KOPT-K1 (cell line): ENCODE results near the gene PARS2.
"Not testable (repeated sequence)": the region's sequence is repeated elsewhere in the genome, so short reads cannot be mapped to it uniquely, and the experiment has no call there.

Experiments
- H3K27ac ChIP-seq: fragments of 200-600 bp; sonication (generic); 2 replicates; pipeline ENCODE4 v1.5.1; 2016; ENCODE audit warnings: antibody characterized with exemption, mild to moderate bottlenecking, low read depth, low read length; ENCODE audit not compliant: poor library complexity, severe bottlenecking
- H3K36me3 ChIP-seq: fragments of 200-600 bp; sonication (generic); 2 replicates; pipeline ENCODE4 v1.5.1; 2017; ENCODE audit warnings: antibody characterized with exemption, mild to moderate bottlenecking, low read length, moderate library complexity; ENCODE audit not compliant: insufficient read depth
- H3K9me3 ChIP-seq: fragments of 200-600 bp; sonication (generic); 2 replicates; pipeline ENCODE4 v1.5.1; 2017; ENCODE audit warnings: antibody characterized with exemption, low read length, mild to moderate bottlenecking; ENCODE audit not compliant: insufficient read depth, poor library complexity, severe bottlenecking

PARS2 gene

DNA sequence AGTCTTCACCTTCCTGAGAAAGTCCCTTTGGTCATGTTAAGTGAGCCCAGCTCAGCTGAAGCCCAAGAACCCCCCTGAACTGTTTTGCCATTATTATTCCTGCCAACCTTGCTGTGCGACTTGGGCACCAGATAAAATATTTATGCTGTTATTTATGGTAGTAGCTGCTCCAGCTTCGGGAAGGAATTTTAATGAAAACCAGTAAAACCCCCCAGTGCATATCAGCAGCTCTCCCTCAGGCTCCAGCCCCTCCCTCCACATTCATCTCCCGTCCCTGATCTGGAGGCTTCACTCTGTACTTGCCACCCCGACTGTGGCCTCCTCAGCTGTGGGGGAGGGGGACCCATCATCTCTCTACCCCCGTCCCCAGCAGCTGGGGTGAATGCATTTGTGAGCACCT is 24.1 kb upstream of the PARS2 start:
- H3K27ac ChIP-seq = no peak overlapping the region
- H3K9me3 ChIP-seq = peaks cover 5% of the 10 kb centered on the region
- H3K36me3 ChIP-seq = no peaks in the 10 kb centered on the region

DNA sequence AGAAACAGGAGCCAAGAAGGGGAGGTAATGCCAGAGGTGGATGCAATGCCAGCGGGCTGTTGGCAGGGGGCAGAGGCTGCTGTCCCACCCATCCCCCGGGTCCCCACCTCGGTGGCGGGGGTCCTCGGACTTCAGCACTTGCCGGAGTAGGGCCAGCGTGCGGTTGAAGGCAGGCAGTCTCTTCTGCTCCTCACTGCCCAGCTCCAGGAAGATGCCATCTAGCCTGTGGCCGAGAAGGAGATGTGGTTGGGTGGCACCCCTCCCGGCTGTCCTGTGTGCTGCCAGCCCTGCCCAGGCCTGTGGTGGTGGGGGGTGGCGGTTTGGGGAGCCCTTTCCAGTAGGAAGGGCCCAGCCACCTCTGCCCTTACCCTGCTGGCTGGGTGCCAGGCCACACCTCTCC is 23.3 kb upstream of the PARS2 start:
- H3K9me3 ChIP-seq = peaks cover 5% of the 10 kb centered on the region
- H3K27ac ChIP-seq = no peak overlapping the region
- no peaks in the 10 kb centered on the region for H3K36me3 ChIP-seq

DNA sequence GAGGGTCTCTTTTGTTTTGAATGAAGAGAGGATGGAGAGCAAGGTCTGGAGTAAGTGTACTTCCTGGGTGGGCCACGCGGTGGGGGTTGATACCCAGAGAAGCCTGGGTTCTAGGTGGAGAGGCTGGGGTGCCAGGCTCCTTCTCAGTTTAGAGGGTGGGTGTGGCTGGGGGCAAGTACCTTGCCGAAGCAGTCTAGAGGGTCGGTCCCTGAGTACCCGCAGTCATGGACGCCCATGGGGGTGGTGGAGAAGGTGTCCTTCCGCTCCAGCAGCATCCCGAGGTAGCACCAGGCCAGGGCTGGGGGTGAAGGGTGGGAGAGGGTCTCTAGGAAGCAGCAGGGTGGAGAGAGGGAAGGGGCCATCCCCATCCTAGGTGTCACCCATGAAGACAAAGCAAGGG is 22.5 kb upstream of the PARS2 start:
- Histone ChIP-seq H3K36me3 (no peaks in the 10 kb centered on the region), H3K27ac (no peak overlapping the region), H3K9me3 (peaks cover under 1% of the 10 kb centered on the region)

GRCh38 chr1:54784066-54784465 is 19.7 kb upstream of the PARS2 start:
- no peaks in the 10 kb centered on the region for H3K36me3 ChIP-seq
- H3K9me3 ChIP-seq = no peaks in the 10 kb centered on the region
- no peak overlapping the region for H3K27ac ChIP-seq

GRCh38 chr1:54782588-54782987 is 18.3 kb upstream of the PARS2 start:
- H3K27ac ChIP-seq = no peak overlapping the region
- no peaks in the 10 kb centered on the region for H3K9me3 ChIP-seq
- no peaks in the 10 kb centered on the region for H3K36me3 ChIP-seq

DNA sequence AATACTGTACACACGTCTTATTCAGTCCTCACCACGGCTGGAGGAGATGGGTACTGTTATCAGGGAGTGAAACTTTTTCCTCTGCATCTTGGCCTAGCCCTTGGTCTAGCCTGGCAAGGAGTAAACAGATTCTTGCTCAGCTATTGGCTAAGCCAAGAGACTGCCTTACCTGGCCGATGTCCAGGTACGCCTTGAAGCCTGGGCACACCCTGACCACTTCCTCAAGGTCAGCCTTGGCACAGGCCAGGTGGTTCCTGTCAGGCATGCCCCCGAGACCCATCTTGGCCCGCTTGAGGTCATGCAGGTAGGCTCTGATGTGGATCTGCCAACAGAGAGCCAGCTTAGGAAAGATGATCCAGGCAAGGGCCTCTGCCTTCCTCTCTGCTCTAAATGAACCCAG is 17.8 kb upstream of the PARS2 start:
- no peaks in the 10 kb centered on the region for H3K9me3 ChIP-seq
- no peak overlapping the region for H3K27ac ChIP-seq
- H3K36me3 ChIP-seq = no peaks in the 10 kb centered on the region

- no peaks in the 10 kb centered on the region for H3K9me3 ChIP-seq
- H3K27ac ChIP-seq = no peak overlapping the region
- no peaks in the 10 kb centered on the region for H3K36me3 ChIP-seq
Observed at GRCh38 chr1:54781023-54781723, 16.9 kb upstream of the PARS2 start.

- no peak overlapping the region for H3K27ac ChIP-seq
- H3K36me3 ChIP-seq = no peaks in the 10 kb centered on the region
- no peaks in the 10 kb centered on the region for H3K9me3 ChIP-seq
Observed at GRCh38 chr1:54777431-54777830, 13.1 kb upstream of the PARS2 start.

DNA sequence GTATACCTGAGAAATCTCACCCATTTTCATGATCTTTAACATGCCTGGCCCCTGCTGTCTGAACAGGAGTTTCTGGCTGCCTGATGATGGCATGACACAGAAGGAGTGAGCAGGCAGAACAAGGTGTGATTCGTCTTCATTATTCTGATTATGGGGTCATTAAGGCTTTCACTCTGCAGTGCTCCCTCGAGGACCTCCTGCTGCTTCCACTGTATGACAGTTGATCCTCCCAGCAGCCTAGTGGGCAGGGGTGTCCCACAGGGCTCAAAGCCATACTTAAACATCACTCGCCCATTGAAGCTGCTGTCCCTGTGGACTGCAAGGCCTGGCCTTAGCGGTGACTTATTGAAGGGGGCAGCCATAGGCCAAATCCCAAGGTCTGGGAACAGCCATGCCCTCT is 12.7 kb upstream of the PARS2 start:
- Histone ChIP-seq H3K36me3 (no peaks in the 10 kb centered on the region), H3K27ac (no peak overlapping the region), H3K9me3 (no peaks in the 10 kb centered on the region)

DNA sequence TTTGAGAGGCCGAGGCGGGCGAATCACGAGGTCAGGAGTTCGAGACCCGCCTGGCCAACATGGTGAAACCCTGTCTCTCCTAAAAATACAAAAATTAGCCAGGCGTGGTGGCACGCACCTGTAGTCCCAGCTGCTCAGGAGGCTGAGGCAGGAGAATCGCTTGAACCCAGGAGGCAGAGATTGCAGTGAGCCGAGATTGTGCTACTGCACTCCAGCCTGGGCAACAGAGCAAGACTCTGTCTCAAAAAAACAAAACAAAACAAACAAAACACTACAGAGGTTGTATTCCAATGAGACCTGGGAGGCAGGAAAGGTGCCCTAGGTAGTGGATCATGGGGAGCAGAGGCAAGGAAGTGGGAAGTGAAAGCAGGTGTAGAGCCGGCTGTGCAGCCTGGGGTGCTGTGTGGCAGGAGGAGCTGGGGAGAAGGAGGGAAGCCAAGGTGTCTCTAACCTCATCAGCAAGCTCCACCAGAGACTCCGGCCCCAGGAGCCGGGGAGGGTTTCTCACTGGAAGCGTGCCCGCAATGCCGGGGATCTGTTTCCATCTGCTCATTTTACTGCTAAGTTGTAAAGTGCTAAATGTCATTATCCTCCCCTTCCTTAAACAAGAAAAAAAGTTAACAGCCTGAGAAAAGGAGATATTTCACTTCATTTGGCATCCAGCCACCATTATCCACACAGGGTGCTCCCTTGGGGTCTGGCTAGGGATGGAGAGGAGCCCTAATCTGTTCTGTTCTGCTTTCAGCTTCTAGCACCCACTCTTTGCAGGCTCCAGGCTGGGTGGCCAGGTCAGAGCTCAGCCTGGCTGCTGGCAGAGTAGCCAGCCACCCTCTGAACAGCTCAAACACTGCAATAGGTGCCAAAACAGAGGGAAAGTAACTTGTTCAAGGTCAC is 11.8 kb upstream of the PARS2 start:
- H3K36me3 ChIP-seq, H3K27ac ChIP-seq, H3K9me3 ChIP-seq: not testable (repeated sequence)

DNA sequence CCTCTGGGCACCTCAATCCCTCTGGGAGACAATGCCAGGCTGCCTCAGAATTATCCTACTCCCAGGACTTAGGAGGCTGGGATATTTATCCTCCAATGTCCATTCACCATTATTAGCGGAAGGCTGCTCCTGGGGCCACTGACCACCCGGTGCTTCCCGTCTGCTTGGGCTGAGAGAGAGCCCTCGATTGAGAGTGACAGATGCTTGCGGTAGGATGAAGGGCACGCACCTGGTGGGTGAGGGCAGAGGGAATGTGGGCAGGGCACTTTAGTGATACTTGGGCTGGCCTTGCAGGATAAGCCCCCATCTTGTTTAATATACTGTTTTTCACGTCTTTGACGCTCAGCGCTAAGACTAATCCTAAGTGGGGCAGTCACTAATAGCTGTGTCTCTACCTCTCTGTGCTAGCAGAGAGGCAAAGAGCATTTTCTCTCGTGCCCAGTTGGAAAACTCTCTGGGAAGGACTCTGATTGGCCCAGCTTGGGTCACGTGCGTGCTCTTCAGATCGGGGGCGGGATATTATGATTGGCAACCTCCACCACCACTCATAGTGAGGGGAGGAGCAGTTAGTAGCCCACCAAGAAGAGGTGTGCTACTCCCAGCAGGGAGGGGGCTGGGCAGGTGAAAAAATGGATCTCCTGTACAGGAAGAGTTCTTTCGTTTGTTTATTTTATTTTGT is 10.6 kb upstream of the PARS2 start:
- Histone ChIP-seq H3K9me3 (no peaks in the 10 kb centered on the region), H3K27ac (no peak overlapping the region), H3K36me3 (no peaks in the 10 kb centered on the region)

GRCh38 chr1:54772951-54773350 is 8.6 kb upstream of the PARS2 start:
- no peak overlapping the region for H3K27ac ChIP-seq
- H3K36me3 ChIP-seq = no peaks in the 10 kb centered on the region
- H3K9me3 ChIP-seq = no peaks in the 10 kb centered on the region

DNA sequence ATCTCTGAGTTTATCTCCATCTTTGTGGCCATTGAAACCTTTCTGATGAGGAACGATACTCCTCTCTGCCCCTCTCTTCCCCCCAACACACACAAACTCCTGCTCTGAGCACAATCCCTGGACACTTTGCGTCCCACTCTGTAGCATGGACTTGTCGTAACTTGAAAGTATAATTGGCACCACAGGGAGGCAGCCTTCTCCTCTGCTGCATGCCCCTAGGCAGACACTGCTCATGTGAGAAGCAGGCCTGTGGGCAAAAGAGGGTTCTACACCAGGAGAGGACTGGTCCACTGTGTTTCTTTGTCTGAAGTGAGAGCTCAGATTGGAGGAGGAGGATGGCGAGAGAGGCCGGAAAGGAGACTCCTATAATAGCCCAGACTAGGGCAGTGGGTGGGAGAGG is 3.8 kb upstream of the PARS2 start:
- Histone ChIP-seq H3K27ac (no peak overlapping the region), H3K36me3 (no peaks in the 10 kb centered on the region), H3K9me3 (no peaks in the 10 kb centered on the region)

- Histone ChIP-seq H3K27ac (no peak overlapping the region), H3K36me3 (no peaks in the 10 kb centered on the region)
Observed at GRCh38 chr1:54767526-54767925, 3.2 kb upstream of the PARS2 start.

DNA sequence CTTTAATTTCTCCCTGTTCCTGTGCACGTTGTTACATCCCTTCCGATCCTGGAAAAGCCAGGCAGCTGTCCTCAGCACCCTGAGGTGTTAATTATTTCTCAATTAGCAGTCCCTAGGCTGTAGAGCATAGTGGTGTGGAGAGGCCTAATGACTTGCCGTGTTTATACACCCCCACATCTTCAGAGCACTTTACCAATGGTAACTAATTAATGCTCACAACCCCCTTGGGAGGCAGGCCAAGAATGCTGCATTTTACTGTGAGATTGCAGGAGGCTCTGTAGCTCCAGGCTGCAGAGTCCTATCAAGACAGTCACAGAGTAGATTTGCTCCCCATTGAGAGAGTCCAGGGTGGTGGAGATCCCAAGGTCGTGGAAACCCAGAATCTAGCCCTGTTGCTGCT is 2.4 kb upstream of the PARS2 start:
- Histone ChIP-seq H3K9me3 (no peaks in the 10 kb centered on the region), H3K27ac (no peak overlapping the region), H3K36me3 (no peaks in the 10 kb centered on the region)

More at GRCh38 chr1:54767526-54767925, 3.2 kb upstream of the PARS2 start:
- H3K9me3 ChIP-seq = no peaks in the 10 kb centered on the region
